Ishikawa (cell line): ENCODE results near the gene MYO3A.

Experiments used
- CEBPB ChIP-seq: IDR thresholded peaks from 2 replicates; pipeline ENCODE4 v1.6.1; 2012
- CREB1 ChIP-seq: IDR thresholded peaks from 2 replicates; pipeline ENCODE4 v1.6.1; 2012; ENCODE audit warnings: low read depth
- EGR1 ChIP-seq: IDR thresholded peaks from 2 replicates; pipeline ENCODE4 v1.6.1; 2012
- EP300 ChIP-seq: IDR thresholded peaks from 2 replicates; pipeline ENCODE4 v1.6.1; 2012; ENCODE audit warnings: borderline replicate concordance
- FOXM1 ChIP-seq: IDR thresholded peaks from 2 replicates; pipeline ENCODE4 v1.6.1; 2012; ENCODE audit warnings: low read depth, borderline replicate concordance
- NFIC ChIP-seq: IDR thresholded peaks from 2 replicates; pipeline ENCODE4 v1.6.1; 2012
- RAD21 ChIP-seq: IDR thresholded peaks from 2 replicates; pipeline ENCODE4 v1.6.1; 2012; ENCODE audit warnings: low read depth
- TAF1 ChIP-seq: IDR thresholded peaks from 2 replicates; pipeline ENCODE4 v1.6.1; 2012; ENCODE audit warnings: low read depth, mild to moderate bottlenecking
- TCF12 ChIP-seq: IDR thresholded peaks from 2 replicates; pipeline ENCODE4 v1.6.1; 2012; ENCODE audit warnings: low read depth
- YY1 ChIP-seq: IDR thresholded peaks from 2 replicates; pipeline ENCODE4 v1.6.1; 2012; ENCODE audit warnings: low read depth
- ZBTB7A ChIP-seq: IDR thresholded peaks from 2 replicates; pipeline ENCODE4 v1.6.1; 2012; ENCODE audit warnings: low read depth
- TF ChIP-seq, protein P1 (sequence below): IDR thresholded peaks from 2 replicates; pipeline ENCODE4 v1.6.1; 2012; ENCODE audit warnings: low read depth, mild to moderate bottlenecking
- TF ChIP-seq, protein P2 (sequence below): IDR thresholded peaks from 2 replicates; pipeline ENCODE4 v1.6.1; 2012

DNA sequence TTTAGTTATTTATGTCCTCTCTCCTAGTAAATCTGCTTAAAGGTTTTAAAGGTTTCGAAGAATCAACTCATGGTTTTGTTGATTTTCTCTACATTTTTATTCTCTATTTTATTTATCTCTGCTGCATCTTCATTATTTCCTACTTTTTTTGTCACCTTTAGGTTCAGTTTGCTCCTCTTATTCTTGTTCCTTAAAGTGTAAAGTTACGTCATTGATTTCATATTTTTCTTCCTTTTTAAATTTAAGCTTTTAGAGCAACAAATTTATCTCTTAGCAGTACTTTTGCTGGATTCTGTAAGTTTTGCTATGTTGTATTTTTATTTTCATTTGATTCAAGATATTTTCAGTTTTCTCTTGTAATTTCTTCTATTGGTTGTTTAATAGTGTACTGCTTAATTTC lies 10.7 kb downstream of the MYO3A start:
- TF ChIP-seq NFIC (no peak), CEBPB (no peak), CREB1 (no peak), EGR1 (no peak), EP300 (no peak), FOXM1 (no peak), RAD21 (no peak), ZBTB7A (no peak), TCF12 (no peak), TAF1 (no peak), YY1 (no peak)
- TF ChIP-seq, protein P1, sequence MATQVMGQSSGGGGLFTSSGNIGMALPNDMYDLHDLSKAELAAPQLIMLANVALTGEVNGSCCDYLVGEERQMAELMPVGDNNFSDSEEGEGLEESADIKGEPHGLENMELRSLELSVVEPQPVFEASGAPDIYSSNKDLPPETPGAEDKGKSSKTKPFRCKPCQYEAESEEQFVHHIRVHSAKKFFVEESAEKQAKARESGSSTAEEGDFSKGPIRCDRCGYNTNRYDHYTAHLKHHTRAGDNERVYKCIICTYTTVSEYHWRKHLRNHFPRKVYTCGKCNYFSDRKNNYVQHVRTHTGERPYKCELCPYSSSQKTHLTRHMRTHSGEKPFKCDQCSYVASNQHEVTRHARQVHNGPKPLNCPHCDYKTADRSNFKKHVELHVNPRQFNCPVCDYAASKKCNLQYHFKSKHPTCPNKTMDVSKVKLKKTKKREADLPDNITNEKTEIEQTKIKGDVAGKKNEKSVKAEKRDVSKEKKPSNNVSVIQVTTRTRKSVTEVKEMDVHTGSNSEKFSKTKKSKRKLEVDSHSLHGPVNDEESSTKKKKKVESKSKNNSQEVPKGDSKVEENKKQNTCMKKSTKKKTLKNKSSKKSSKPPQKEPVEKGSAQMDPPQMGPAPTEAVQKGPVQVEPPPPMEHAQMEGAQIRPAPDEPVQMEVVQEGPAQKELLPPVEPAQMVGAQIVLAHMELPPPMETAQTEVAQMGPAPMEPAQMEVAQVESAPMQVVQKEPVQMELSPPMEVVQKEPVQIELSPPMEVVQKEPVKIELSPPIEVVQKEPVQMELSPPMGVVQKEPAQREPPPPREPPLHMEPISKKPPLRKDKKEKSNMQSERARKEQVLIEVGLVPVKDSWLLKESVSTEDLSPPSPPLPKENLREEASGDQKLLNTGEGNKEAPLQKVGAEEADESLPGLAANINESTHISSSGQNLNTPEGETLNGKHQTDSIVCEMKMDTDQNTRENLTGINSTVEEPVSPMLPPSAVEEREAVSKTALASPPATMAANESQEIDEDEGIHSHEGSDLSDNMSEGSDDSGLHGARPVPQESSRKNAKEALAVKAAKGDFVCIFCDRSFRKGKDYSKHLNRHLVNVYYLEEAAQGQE, result no peak
- TF ChIP-seq, protein P2, sequence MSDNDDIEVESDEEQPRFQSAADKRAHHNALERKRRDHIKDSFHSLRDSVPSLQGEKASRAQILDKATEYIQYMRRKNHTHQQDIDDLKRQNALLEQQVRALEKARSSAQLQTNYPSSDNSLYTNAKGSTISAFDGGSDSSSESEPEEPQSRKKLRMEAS, result no peak
